GM19351 (cell line): ENCODE results near the gene PPIC.

Source experiments
- ATAC-seq: cut with Tn5 transposase; IDR thresholded peaks from one replicate; pipeline ENCODE4 v1.9.1; 2021; ENCODE audit warnings: mild to moderate bottlenecking, moderate library complexity; ENCODE audit not compliant: unreplicated experiment

The PPIC gene

GRCh38 chr5:123036391-123037103 is at the start of gene PPIC:
Gene PPIC (minus strand): TSS chr5:123036725. CDS start chr5:123036625, 100 bp downstream.
- peak; percentile 42 for ATAC-seq

GRCh38 chr5:123085638-123086286 is 49.2 kb upstream of the PPIC start:
- ATAC-seq: no peak

- no peak for ATAC-seq
These were observed 48.4 kb upstream of the PPIC start for GRCh38 chr5:123084730-123085605.

- ATAC-seq: no peak
These were observed 46.8 kb upstream of the PPIC start for GRCh38 chr5:123083298-123083697.

GRCh38 chr5:123080215-123080614 is 43.7 kb upstream of the PPIC start:
- ATAC-seq: no peak

GRCh38 chr5:123075521-123076163 is 39.1 kb upstream of the PPIC start:
- no peak for ATAC-seq

- ATAC-seq: no peak
These were observed 31.9 kb upstream of the PPIC start for GRCh38 chr5:123068368-123068938.

- no peak for ATAC-seq
These were observed 29.5 kb upstream of the PPIC start for GRCh38 chr5:123066016-123066415.

- ATAC-seq: no peak
These were observed 22.9 kb upstream of the PPIC start for GRCh38 chr5:123059455-123059854.

GRCh38 chr5:123051206-123051605 is 14.7 kb upstream of the PPIC start:
- no peak for ATAC-seq

GRCh38 chr5:123047706-123048105 is 11.2 kb upstream of the PPIC start:
- no peak for ATAC-seq

GRCh38 chr5:123046222-123046621 is 9.7 kb upstream of the PPIC start:
- ATAC-seq: no peak

GRCh38 chr5:123044926-123045617 is 8.5 kb upstream of the PPIC start:
- no peak for ATAC-seq

GRCh38 chr5:123039673-123040072 is 3.1 kb upstream of the PPIC start:
- ATAC-seq: no peak

- ATAC-seq: no peak
These were observed 536 bp upstream of the PPIC start for GRCh38 chr5:123037104-123037418.

- peak; percentile 27 for ATAC-seq
These were observed 571 bp downstream of the PPIC start for GRCh38 chr5:123035918-123036390.

GRCh38 chr5:123035360-123035917 is 1.1 kb downstream of the PPIC start:
- ATAC-seq: peak; percentile 42

- ATAC-seq: no peak
These were observed 3.3 kb downstream of the PPIC start for GRCh38 chr5:123033157-123033671.

GRCh38 chr5:123028222-123028621 is 8.3 kb downstream of the PPIC start:
- ATAC-seq: no peak

- ATAC-seq: no peak
These were observed 21.8 kb downstream of the PPIC start for GRCh38 chr5:123014689-123015088.
